ENCODE data around the gene CFAP107. TPM values are rescaled to one million over a fixed set of nuclear protein-coding genes. Genes with fewer than 3 reads are reported as not detected.

The CFAP107 gene
- total RNA-seq, 1 donor from 2014 or later: not detected

DNA sequence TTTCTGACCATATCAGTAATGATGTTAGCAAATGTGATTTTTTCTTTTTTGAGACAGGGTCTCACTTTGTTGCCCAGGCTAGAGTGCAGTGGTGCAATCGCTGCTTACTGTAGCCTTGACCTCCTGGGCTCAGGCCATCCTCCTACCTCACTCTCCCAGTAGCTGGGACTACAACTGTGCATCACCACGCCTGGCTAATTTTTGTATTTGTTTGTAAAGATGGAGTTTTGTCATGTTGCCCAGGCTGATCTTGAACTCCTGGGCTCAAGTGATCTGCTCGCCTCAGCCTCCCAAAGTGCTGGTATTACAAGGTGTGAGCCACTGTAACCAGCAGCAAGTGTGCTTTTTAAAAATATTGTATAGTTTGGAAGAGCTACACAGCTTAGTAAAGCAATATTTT is 4.1 kb upstream of the CFAP107 start:
- DNase-seq (ENCODE audit: low spot score in 2 of 2, unreplicated experiment in 2 of 2): no peak
- Mint-ChIP-seq H3K4me3 (no peak overlapping the region), H3K36me3 (no peaks in the 10 kb centered on the region), H3K9me3 (peaks cover 17% of the 10 kb centered on the region), H3K27ac (no peak overlapping the region), H3K27me3 (ENCODE audit: low read depth) (peaks cover 22% of the 10 kb centered on the region), H3K4me1 (peaks cover 1% of the 10 kb centered on the region)
- no peak for TF ChIP-seq CTCF (IDR thresholded peaks at IDR 0.05; ENCODE audit: unreplicated experiment)

GRCh38 chr1:12745126-12745991 is 641 bp upstream of the CFAP107 start:
- peaks cover 5% of the 10 kb centered on the region for H3K27me3 Mint-ChIP-seq (ENCODE audit: low read depth)
- H3K9me3 Mint-ChIP-seq: peaks cover 34% of the 10 kb centered on the region
- no peak for TF ChIP-seq CTCF (IDR thresholded peaks at IDR 0.05; ENCODE audit: unreplicated experiment)
- no peak overlapping the region for H3K27ac Mint-ChIP-seq
- no peaks in the 10 kb centered on the region for H3K36me3 Mint-ChIP-seq
- peaks cover 1% of the 10 kb centered on the region for H3K4me1 Mint-ChIP-seq
- no peak overlapping the region for H3K4me3 Mint-ChIP-seq
- DNase-seq (ENCODE audit: low spot score in 2 of 2, unreplicated experiment in 2 of 2): no peak

DNA sequence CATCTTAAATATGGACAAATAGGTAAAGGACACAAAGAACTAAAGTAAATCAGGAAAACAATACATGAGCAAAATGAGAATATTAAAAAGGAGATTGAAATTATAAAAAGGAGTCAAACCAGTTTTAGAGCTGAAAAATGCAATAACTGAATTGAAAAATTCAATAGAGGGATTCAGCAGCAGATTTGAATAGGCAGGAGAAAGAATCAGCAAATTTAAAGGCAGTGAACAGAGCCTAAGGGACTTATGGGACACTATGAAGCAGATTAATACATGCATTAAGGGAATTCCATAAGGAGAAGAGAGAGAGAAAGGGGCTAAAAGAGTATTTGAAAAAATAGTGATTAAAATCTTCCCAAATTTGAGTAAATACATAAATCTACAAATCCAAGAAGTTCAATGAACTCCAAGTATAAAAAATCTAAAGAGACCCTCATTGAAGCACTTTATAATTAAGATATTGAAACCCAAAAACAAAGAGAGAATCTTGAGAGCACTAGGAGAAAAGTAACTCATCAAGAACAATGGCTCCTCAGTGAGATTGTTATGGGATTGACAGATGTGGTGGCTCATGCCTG is 2.9 kb downstream of the CFAP107 start:
- DNase-seq (ENCODE audit: low spot score in 2 of 2, unreplicated experiment in 2 of 2): no peak
- H3K4me1 Mint-ChIP-seq: peaks cover 1% of the 10 kb centered on the region
- TF ChIP-seq CTCF (IDR thresholded peaks at IDR 0.05; ENCODE audit: unreplicated experiment): no peak
- no peak overlapping the region for H3K4me3 Mint-ChIP-seq
- peaks cover 14% of the 10 kb centered on the region for H3K27me3 Mint-ChIP-seq (ENCODE audit: low read depth)
- H3K36me3 Mint-ChIP-seq: no peaks in the 10 kb centered on the region
- no peak overlapping the region for H3K27ac Mint-ChIP-seq
- peaks cover 42% of the 10 kb centered on the region for H3K9me3 Mint-ChIP-seq

GRCh38 chr1:12754738-12755137 is 8.7 kb downstream of the CFAP107 start:
- no peak for TF ChIP-seq CTCF (IDR thresholded peaks at IDR 0.05; ENCODE audit: unreplicated experiment)
- Mint-ChIP-seq H3K4me3 (no peak overlapping the region), H3K9me3 (peaks cover 18% of the 10 kb centered on the region), H3K27ac (no peak overlapping the region), H3K4me1 (peaks cover 2% of the 10 kb centered on the region), H3K36me3 (no peaks in the 10 kb centered on the region), H3K27me3 (ENCODE audit: low read depth) (peaks cover 28% of the 10 kb centered on the region)
- DNase-seq (ENCODE audit: low spot score in 2 of 2, unreplicated experiment in 2 of 2): no peak

DNA sequence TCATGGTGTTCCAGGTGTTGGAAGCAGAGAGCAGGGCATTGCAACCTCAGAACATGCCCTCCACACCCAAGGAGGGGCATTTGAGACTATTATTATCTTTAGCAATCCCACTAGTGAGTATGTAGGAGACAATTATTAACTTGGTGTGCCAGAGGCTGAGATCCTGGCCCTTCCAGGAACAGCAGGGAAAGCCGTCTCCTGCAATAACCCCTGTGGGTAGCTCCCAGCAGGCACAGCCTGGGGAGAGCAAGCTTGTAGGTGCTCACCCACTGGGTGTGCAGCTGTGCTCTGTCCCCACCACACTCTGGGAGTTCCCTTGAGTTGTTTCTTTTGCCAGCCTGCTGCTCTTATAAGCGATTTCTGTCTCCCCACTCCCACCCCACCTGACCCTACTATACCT is 10.3 kb downstream of the CFAP107 start:
- Mint-ChIP-seq H3K27ac (no peak overlapping the region), H3K36me3 (no peaks in the 10 kb centered on the region), H3K4me3 (no peak overlapping the region), H3K4me1 (peaks cover 4% of the 10 kb centered on the region), H3K27me3 (ENCODE audit: low read depth) (peaks cover 33% of the 10 kb centered on the region), H3K9me3 (peaks cover 4% of the 10 kb centered on the region)
- DNase-seq (ENCODE audit: low spot score in 2 of 2, unreplicated experiment in 2 of 2): no peak
- no peak for TF ChIP-seq CTCF (IDR thresholded peaks at IDR 0.05; ENCODE audit: unreplicated experiment)
